HG03060 (cell line): Measurements from ENCODE around the gene TNS4.

Source experiments
- ATAC-seq: cut with Tn5 transposase; IDR thresholded peaks from one replicate; pipeline ENCODE4 v1.9.1; 2021; ENCODE audit warnings: low read depth, moderate number of reproducible peaks; ENCODE audit not compliant: unreplicated experiment

Gene TNS4

GRCh38 chr17:40475234-40475908 is 26.1 kb downstream of the TNS4 start:
- ATAC-seq = no peak

DNA sequence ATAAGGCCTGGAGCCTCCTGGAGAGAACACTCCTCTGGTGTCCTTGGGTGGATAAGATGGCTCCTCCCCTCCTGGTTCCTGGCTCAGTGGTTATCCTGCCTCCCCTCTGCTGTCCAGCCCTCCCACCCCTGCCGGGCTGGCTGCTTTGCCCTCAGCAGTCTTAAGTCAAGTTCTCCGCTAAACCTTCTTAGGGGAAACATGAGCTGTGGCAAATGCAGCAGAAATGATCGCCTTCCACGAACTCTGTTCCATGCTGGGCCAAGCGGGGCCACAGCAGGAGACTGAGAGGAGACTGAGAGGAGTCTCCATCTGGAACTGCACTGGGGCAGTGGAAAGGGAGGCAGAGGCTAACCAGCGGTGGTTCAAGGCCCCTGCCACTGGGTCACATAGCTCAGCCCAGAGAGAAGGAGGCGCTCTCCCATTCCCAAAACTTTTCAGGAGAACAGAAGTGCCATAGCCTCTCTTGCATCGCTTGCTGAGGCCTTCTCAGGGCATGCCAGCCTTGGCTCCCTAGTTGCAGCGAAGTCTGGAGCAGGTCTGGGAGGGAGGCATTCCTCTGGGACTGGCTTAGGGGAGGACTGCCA is 26.9 kb downstream of the TNS4 start:
- no peak for ATAC-seq

DNA sequence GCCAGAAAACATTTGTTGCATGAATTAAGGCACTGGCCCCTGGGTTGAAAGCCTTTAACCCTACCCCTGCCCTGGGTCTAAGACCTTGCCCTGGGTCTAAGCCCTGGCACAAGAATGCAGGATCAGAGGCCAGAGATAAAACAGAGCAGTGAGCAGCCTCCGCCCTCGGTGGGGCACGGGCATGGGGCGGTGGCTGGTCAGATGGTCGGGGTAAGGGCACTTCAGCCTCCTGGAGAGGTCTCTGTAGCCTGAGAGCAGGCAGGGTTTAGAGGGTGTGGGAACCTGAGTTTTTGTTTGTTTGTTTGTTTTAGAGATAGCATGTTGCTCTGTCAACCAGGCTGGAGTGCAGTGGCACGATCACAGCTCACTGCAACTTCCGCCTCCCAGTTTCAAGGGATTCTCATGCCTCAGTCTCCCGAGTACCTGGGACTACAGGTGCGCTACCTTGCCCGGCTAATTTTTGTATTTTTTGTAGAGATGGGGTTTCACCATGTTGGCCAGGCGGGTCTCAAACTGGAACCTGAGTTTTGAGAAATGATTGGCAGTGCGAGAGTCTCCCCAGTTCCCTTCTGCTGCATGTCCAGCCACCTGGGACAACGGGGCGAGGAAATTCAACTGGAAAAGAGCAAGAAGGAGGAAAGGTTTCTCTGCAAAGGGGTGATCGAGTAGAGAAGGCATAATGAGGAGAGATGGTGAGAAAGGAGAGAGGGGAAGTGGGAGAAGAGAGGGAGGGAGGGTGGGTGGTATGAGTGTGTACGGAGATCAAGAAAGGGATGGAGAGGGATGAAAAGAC is 27.7 kb downstream of the TNS4 start:
- ATAC-seq = no peak

DNA sequence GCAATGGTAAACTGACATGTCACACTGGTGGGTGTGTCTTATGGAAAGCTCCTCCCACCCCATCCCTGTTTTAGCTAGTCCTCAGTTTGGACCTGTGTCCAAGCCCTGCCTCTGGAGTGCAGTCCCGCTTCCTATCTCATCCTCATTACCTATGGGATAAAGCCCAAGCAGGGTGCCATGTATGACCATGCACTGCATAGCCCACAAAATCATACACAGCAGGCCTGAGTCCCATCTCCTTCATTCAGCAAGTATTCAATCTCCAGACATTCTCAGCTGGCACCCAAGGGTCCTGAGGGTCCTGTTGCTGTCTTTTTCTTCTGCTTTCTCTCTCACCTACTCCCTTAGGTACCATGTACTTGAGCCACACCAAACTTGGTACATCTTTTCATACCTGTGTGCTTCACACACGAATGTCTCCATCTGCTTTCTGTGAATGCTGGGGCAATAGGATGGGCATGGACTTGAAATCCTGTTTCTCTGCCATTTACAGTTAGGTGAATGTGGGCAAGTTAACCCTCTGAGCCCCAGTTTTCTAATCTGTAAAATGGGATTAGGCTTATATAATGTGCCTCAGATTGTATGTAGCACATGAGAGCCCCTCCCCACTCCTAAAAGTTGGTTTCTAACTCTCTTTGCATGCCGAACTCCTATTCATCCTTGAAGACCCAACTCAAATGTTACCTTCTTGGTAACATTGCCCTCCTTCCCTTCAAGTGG is 28.5 kb downstream of the TNS4 start:
- ATAC-seq = no peak

DNA sequence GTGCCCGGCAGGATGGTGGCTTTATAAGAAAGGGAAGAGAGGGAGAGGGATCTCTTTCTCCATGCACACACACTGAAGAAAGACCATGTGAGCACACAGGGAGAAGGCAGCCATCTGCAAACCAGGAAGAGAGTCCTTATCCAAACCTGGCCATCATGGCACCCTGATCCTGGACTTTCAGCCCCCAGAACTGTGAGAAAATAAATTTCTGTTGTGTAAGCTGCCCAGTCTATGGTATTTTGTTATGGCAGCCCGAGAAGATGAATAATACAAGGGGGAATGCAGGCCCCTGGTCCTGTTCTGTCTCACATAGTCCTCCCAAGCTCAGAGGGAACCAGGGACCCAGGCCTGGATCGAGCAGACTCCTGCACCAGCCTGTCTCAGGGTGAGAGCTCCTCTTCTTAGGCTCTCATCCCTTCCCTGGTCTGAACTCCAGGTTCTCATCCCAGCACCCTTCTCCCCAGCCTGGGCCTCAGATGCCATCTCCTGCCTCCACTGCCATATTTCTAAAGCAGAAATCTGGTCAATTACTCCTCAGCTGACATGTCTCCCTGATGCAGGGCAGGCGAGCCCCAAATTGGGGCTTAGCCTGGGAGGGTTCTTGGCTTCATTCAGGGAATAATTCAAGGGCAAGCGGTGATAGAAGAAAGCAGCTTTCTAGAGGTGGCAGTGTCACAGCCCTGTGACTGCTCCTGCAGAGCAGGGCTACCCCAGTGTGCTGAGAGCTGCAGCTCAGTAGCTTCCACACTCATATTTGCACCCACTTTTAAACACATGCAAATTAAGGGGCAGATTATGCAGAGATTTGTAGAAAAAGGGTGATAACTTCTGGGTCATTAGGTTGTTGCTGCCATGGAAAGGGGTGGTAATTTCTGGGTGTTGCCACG is 29.3 kb downstream of the TNS4 start:
- ATAC-seq = no peak

- no peak for ATAC-seq
Measured at GRCh38 chr17:40470932-40471828, 30.2 kb downstream of the TNS4 start.

GRCh38 chr17:40469805-40470675 is 31.4 kb downstream of the TNS4 start:
- ATAC-seq = no peak

DNA sequence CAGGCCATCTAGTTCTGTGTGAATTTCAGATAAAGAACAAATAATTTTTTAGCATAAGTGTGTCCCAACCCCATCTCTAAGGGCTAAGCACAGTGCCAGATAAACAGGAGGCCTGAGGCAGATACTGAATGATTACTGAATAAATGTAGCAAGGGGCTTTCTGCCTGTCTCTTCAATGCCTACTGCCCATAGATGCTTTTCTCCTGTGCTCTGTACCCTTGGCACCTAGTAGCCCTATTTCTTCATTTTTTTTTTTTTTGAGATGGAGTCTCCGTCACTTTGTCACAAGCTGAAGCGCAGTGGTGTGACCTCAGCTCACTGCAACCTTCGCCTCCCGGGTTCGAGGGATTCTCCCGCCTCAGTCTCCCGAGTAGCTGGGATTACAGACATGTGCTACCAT is 32.9 kb downstream of the TNS4 start:
- ATAC-seq = no peak

- ATAC-seq = no peak
Measured at GRCh38 chr17:40467281-40467867, 34.0 kb downstream of the TNS4 start.

- ATAC-seq = no peak
Measured at GRCh38 chr17:40466298-40466971, 35.0 kb downstream of the TNS4 start.

- no peak for ATAC-seq
Measured at GRCh38 chr17:40464392-40464855, 37.0 kb downstream of the TNS4 start.

DNA sequence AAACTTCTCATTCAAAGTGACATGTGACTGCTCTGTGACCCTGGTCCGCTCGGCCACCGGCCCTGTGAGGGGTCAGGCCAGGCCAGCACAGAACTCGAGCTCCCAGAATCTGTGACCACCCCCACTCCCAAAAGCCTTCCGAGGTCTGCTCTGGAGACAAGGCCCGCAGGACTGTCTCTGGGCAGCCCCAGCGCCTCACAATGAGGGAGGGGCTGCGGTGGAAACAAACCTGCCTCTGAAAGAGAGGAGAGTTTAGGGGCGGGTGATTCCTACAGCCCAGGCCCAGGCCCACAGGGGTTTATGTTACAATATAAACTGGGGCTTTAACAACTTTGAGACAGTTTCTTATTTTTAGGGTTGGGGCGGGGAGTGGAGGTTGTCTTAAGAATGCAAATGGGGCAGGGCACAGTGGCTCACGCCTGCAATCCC is 38.3 kb downstream of the TNS4 start:
- no peak for ATAC-seq

- ATAC-seq = no peak
Measured at GRCh38 chr17:40462343-40463121, 38.9 kb downstream of the TNS4 start.

DNA sequence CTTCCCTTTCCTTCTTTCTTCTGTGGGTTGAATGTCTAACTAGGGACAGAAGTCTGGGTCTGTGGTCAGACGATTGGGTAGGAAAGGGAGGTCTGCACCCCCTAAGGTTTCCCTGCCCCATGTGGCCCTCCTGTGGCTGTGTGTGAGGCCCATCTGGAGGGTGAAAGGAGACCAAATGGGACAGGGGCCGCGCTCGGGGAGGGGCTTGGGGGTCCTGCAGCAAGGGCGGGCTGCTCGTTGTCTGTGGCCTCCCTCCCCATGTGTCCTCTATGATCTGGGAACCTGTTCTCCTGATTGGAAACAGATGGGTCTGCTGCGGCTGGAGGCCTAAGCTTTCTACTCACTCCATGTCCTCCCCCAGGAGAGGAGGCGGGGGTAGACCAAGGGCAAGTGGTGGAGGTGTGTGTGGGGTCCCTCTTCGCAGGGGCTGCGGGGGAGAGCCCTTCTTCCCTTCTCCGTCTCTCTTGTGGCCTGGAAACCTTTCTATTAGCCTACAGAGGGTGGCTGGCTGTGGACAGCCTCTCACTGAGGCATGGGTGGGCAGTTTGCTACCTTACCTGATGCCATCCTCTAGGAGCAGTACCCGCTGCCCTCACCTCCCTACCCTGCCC is 39.6 kb downstream of the TNS4 start:
- no peak for ATAC-seq

DNA sequence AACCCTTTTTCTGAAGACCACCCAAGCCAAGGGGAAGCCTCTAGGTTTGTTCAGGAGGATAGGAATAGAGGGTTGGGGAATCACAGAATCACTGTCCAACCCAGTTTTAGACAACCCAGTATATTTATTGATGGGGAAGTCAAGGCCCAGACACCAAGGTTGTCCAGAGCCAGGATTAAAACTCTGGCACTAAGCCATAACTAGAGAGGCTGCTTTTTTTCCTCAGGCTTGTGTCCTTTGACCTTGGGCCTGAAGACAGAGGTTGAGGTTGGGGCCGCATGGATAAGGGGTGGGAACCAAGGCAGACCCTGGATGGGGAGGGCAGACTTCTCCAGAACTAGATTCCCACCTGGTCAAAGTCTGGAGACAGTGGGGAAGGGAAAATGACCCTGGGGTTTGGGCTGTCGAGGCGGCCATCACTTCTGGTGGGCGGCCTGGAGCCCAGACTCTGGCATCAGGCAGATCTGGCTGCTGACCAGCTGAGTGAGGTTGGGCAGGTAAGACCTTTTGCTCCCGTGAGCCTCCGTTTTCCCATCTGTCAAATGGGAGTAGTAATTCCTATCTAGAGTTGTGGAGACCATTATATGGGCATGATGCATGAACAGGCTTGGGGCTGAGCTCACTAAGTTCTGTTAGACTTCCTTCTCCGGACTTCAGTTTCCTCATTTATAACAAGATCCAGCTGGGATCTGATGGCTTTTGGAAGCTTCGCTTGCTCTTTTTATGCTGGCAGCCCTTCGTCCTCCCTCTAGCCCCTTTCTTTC is 40.3 kb downstream of the TNS4 start:
- ATAC-seq = no peak
